Mesenchymal stem cell (in vitro differentiated cells and primary cell): ENCODE data around the gene RIF1.

Experiments used
- DNase-seq: peaks from one replicate; pipeline ENCODE4 v3.0.0-alpha.2; 2013
- H2AFZ ChIP-seq: one replicate; pipeline ENCODE4 v1.6.1; 2013; ENCODE audit warnings: low read depth, mild to moderate bottlenecking, control low read depth, inconsistent platforms, low read length, moderate library complexity
- H2AK5ac ChIP-seq: 2 replicates; pipeline ENCODE4 v1.6.1; 2013; ENCODE audit warnings: low read length, moderate library complexity, mild to moderate bottlenecking, inconsistent platforms; ENCODE audit not compliant: severe bottlenecking
- H2BK120ac ChIP-seq: one replicate; pipeline ENCODE4 v1.6.1; 2013; ENCODE audit warnings: low read depth, mild to moderate bottlenecking, inconsistent platforms, low read length, moderate library complexity
- H2BK12ac ChIP-seq, 2 experiments: one replicate each; pipeline ENCODE4 v1.6.1; 2013; ENCODE audit warnings: inconsistent platforms in 2 of 2, low read length in 2 of 2, mild to moderate bottlenecking in 2 of 2, moderate library complexity in 2 of 2, control low read depth in 1 of 2
- H2BK15ac ChIP-seq: one replicate; pipeline ENCODE4 v1.6.1; 2013; ENCODE audit warnings: mild to moderate bottlenecking, low read depth, inconsistent platforms; ENCODE audit not compliant: poor library complexity, severe bottlenecking
- H2BK5ac ChIP-seq: 2 replicates; pipeline ENCODE4 v1.6.1; 2013; ENCODE audit warnings: low read depth, mild to moderate bottlenecking, low read length, control low read depth, inconsistent platforms; ENCODE audit not compliant: poor library complexity, severe bottlenecking
- H3K14ac ChIP-seq, 2 experiments: one replicate each; pipeline ENCODE4 v1.6.1; 2013; ENCODE audit warnings: inconsistent platforms in 2 of 2, low read length in 2 of 2, control low read depth in 1 of 2, mild to moderate bottlenecking in 1 of 2, moderate library complexity in 1 of 2
- H3K18ac ChIP-seq, 2 experiments: one replicate each; pipeline ENCODE4 v1.6.1; 2013; ENCODE audit warnings: inconsistent platforms in 2 of 2, low read length in 2 of 2, control low read depth in 1 of 2, low read depth in 1 of 2, mild to moderate bottlenecking in 1 of 2
- H3K23ac ChIP-seq, 2 experiments: one replicate each; pipeline ENCODE4 v1.6.1; 2013; ENCODE audit warnings: inconsistent platforms in 2 of 2, low read length in 2 of 2, mild to moderate bottlenecking in 2 of 2, moderate library complexity in 2 of 2, control low read depth in 1 of 2
- H3K27ac ChIP-seq: 2 replicates; pipeline ENCODE4 v1.5.1; 2013; ENCODE audit warnings: mild to moderate bottlenecking, moderate library complexity, low read length, control low read depth, inconsistent platforms; ENCODE audit not compliant: poor library complexity, severe bottlenecking
- H3K27me3 ChIP-seq, 2 experiments: 2 replicates each; pipeline versions ENCODE4 v1.6.1 to v1.7.0; 2013; ENCODE audit warnings: low read length in 2 of 2, mild to moderate bottlenecking in 2 of 2, moderate library complexity in 2 of 2, control low read depth in 1 of 2, inconsistent platforms in 1 of 2; ENCODE audit not compliant: control insufficient read depth in 1 of 2, insufficient read depth in 1 of 2
- H3K36me3 ChIP-seq, 2 experiments: 2 replicates each; pipeline versions ENCODE4 v1.6.1 to v1.7.0; 2013; ENCODE audit warnings: low read length in 2 of 2, control low read depth in 1 of 2, inconsistent platforms in 1 of 2, low read depth in 1 of 2, mild to moderate bottlenecking in 1 of 2; ENCODE audit not compliant: insufficient read depth in 2 of 2, control insufficient read depth in 1 of 2
- H3K4ac ChIP-seq, 2 experiments: one replicate each; pipeline ENCODE4 v1.6.1; 2013; ENCODE audit warnings: inconsistent platforms in 2 of 2, low read length in 2 of 2, mild to moderate bottlenecking in 2 of 2, moderate library complexity in 2 of 2, control low read depth in 1 of 2, low read depth in 1 of 2
- H3K4me1 ChIP-seq: 2 replicates; pipeline ENCODE4 v1.6.1; 2013; ENCODE audit warnings: low read depth, low read length, control low read depth; ENCODE audit not compliant: control insufficient read depth, insufficient read depth
- H3K4me2 ChIP-seq: 2 replicates; pipeline ENCODE4 v1.6.1; 2013; ENCODE audit warnings: low read length, mild to moderate bottlenecking, inconsistent platforms; ENCODE audit not compliant: poor library complexity, severe bottlenecking
- H3K4me3 ChIP-seq, 2 experiments: 2 replicates each; pipeline versions ENCODE4 v1.5.1 to v1.7.0; 2013; ENCODE audit warnings: low read length in 2 of 2, mild to moderate bottlenecking in 2 of 2, control low read depth in 1 of 2, low read depth in 1 of 2; ENCODE audit not compliant: insufficient read depth in 1 of 2
- H3K79me1 ChIP-seq: replicated peaks from 2 replicates; pipeline ENCODE4 v1.6.1; 2013; ENCODE audit warnings: mild to moderate bottlenecking, control low read depth, low read length, inconsistent platforms; ENCODE audit not compliant: poor library complexity, severe bottlenecking
- H3K9ac ChIP-seq: 2 replicates; pipeline ENCODE4 v1.7.0; 2013; ENCODE audit warnings: mild to moderate bottlenecking, low read length, moderate library complexity
- H3K9me3 ChIP-seq: 2 replicates; pipeline ENCODE4 v1.7.0; 2013; ENCODE audit warnings: mild to moderate bottlenecking, low read length; ENCODE audit not compliant: control insufficient read depth
- H4K8ac ChIP-seq: one replicate; pipeline ENCODE4 v1.6.1; 2013; ENCODE audit warnings: inconsistent platforms, mild to moderate bottlenecking, low read length, moderate library complexity
- H4K91ac ChIP-seq: one replicate; pipeline ENCODE4 v1.6.1; 2013; ENCODE audit warnings: mild to moderate bottlenecking, low read length, inconsistent platforms
- WGBS: methylation state at CpG from one replicate; pipeline ENCODE4 v1.1.7; 2013; ENCODE audit warnings: mixed read lengths; 5-methylcytosine and 5-hydroxymethylcytosine counted together

RIF1 gene

GRCh38 chr2:151381266-151381665, 28.4 kb upstream of the RIF1 start:
- Histone ChIP-seq H2BK5ac (no peak overlapping the region), H3K9ac (no peak overlapping the region), H3K4me3 (no peak overlapping the region), H3K4ac (no peak overlapping the region), H2BK120ac (no peak overlapping the region), H3K23ac (no peak overlapping the region), H3K79me1 (no peaks in the 10 kb centered on the region), H3K4me2 (no peak overlapping the region), H3K36me3 (peaks cover 0 to 3% of the 10 kb centered on the region in 2 experiments), H2AFZ (no peak overlapping the region), H2BK12ac (peak overlapping the region in 1 of 2 experiments; percentile 95), H2BK15ac (no peak overlapping the region), H3K4me1 (peaks cover 2% of the 10 kb centered on the region), H4K91ac (no peak overlapping the region), H3K27ac (peak overlapping the region; percentile 30), H2AK5ac (no peak overlapping the region), H3K18ac (no peak overlapping the region), H3K27me3 (no peaks in the 10 kb centered on the region), H4K8ac (peak overlapping the region; percentile 94), H3K9me3 (no peaks in the 10 kb centered on the region), H3K14ac (no peak overlapping the region)
- peak; percentile 29 for DNase-seq
- whole genome bisulfite sequencing, result 89% methylated on average over 2 of the region's 2 CpGs

DNA sequence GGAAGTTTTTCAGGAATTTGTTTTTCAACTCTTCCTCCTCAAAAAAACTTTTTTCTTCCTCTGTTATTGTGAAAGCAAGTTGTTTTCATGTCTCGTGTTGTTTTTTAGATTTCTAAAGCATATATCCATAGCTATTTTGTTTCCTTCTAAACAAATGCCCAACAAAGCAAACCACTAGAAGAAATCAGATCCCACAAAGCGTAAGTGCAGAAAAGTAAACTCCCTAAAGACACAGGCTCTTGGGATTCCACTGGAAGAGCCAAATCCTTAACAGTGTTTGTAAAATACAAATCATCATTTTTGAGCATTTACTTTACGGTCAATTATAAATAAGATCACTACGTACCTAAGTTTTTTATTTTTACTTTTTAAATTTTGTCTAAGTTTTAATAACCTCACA, 21.7 kb upstream of the RIF1 start:
- no peaks in the 10 kb centered on the region for H3K27me3 ChIP-seq
- no peak overlapping the region for H4K8ac ChIP-seq
- no peaks in the 10 kb centered on the region for H3K4me1 ChIP-seq
- H2BK120ac ChIP-seq, result no peak overlapping the region
- H2AK5ac ChIP-seq, result no peak overlapping the region
- H3K36me3 ChIP-seq, result no peaks in the 10 kb centered on the region
- no peak overlapping the region for H3K9ac ChIP-seq
- H3K4me2 ChIP-seq, result no peak overlapping the region
- no peak for DNase-seq
- no peak overlapping the region for H3K4ac ChIP-seq
- H2AFZ ChIP-seq, result no peak overlapping the region
- H2BK12ac ChIP-seq, result no peak overlapping the region
- H3K79me1 ChIP-seq, result no peaks in the 10 kb centered on the region
- no peak overlapping the region for H4K91ac ChIP-seq
- H3K27ac ChIP-seq, result no peak overlapping the region
- H3K4me3 ChIP-seq, result no peak overlapping the region
- H2BK5ac ChIP-seq, result no peak overlapping the region
- H2BK15ac ChIP-seq, result no peak overlapping the region
- 88% methylated on average over 2 of the region's 4 CpGs for WGBS
- H3K14ac ChIP-seq, result no peak overlapping the region
- no peaks in the 10 kb centered on the region for H3K9me3 ChIP-seq
- no peak overlapping the region for H3K23ac ChIP-seq
- H3K18ac ChIP-seq, result no peak overlapping the region

DNA sequence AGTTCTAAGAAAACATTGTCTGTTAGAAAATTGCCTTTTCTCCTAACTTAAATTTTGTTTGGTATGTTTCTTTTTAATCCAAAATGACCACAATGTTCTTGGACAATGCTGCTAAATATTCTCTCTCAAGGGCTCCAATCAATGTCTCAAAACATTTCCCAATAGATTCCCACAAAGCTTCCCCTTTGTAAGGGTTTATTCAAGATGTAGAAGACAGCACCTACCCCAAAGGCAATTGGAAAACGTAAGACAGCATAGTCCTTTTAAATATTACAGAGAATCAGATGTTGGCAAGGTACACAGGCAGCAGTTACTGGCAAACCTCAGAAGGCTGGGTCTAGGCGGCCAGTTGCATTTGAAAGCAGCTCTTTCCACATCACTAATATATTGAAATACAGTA, 18.3 kb upstream of the RIF1 start:
- no peaks in the 10 kb centered on the region for H3K9me3 ChIP-seq
- no peak overlapping the region for H2BK15ac ChIP-seq
- no peak overlapping the region for H4K91ac ChIP-seq
- no peak overlapping the region for H3K23ac ChIP-seq
- no peak overlapping the region for H3K14ac ChIP-seq
- no peak overlapping the region for H3K9ac ChIP-seq
- H3K18ac ChIP-seq, result no peak overlapping the region
- H3K4me2 ChIP-seq, result no peak overlapping the region
- H2BK120ac ChIP-seq, result no peak overlapping the region
- no peak overlapping the region for H2BK5ac ChIP-seq
- H3K27me3 ChIP-seq, result no peaks in the 10 kb centered on the region
- H4K8ac ChIP-seq, result no peak overlapping the region
- H3K27ac ChIP-seq, result no peak overlapping the region
- H2BK12ac ChIP-seq, result no peak overlapping the region
- H3K4me1 ChIP-seq, result no peaks in the 10 kb centered on the region
- no peak overlapping the region for H2AFZ ChIP-seq
- H2AK5ac ChIP-seq, result no peak overlapping the region
- DNase-seq, result no peak
- no peak overlapping the region for H3K4me3 ChIP-seq
- H3K4ac ChIP-seq, result no peak overlapping the region
- no peaks in the 10 kb centered on the region for H3K79me1 ChIP-seq
- WGBS, result 100% methylated on average over 2 of the region's 2 CpGs
- no peaks in the 10 kb centered on the region for H3K36me3 ChIP-seq

DNA sequence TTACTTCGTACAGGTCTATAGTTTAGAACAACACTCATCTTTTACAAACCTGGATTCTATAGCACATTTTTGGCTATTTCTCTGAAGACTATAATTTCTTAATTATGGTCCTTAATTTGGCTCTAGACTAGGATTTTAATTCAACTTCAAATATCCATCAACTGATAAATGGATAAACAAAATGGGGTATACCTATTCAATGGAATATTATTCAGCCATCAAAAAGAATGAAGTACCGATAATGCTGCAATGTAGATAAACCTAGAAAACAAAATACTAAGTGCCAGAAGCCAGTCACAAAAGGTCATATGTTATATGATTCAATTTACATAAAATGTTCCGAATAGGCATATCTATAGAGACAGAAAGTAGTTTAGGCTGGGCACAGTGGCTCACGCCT, 15.2 kb upstream of the RIF1 start:
- H3K27ac ChIP-seq, result no peak overlapping the region
- H4K8ac ChIP-seq, result no peak overlapping the region
- H2BK5ac ChIP-seq, result no peak overlapping the region
- no peak overlapping the region for H3K4ac ChIP-seq
- no peak overlapping the region for H2AK5ac ChIP-seq
- 100% methylated on average over 2 of the region's 4 CpGs for WGBS
- no peaks in the 10 kb centered on the region for H3K4me1 ChIP-seq
- no peak overlapping the region for H2BK15ac ChIP-seq
- no peak overlapping the region for H3K4me2 ChIP-seq
- H3K27me3 ChIP-seq, result no peaks in the 10 kb centered on the region
- H4K91ac ChIP-seq, result no peak overlapping the region
- no peak overlapping the region for H3K9ac ChIP-seq
- H2AFZ ChIP-seq, result no peak overlapping the region
- no peak overlapping the region for H2BK120ac ChIP-seq
- DNase-seq, result no peak
- H3K79me1 ChIP-seq, result no peaks in the 10 kb centered on the region
- no peak overlapping the region for H3K23ac ChIP-seq
- no peak overlapping the region for H3K4me3 ChIP-seq
- H3K18ac ChIP-seq, result no peak overlapping the region
- no peak overlapping the region for H2BK12ac ChIP-seq
- H3K36me3 ChIP-seq, result no peaks in the 10 kb centered on the region
- no peak overlapping the region for H3K14ac ChIP-seq
- H3K9me3 ChIP-seq, result no peaks in the 10 kb centered on the region
